B cell (primary cell): ENCODE results near the gene APOE. TPM values are rescaled to one million over a fixed set of nuclear protein-coding genes. Genes with fewer than 3 reads are reported as not detected.
A peak's percentile ranks its signal among the peaks of the same experiment; 100 is the strongest.

Experiments used
- ATAC-seq: fragments of 200-7000 bp; cut with Tn5 transposase; one replicate; pipeline ENCODE4 v1.10.0; 2021; ENCODE audit warnings: low read depth, mild to moderate bottlenecking, moderate number of reproducible peaks, moderate library complexity
- CTCF ChIA-PET: fragments of 350-600 bp; sonication (Branson Sonifier 250); formaldehyde crosslinking; loops from one replicate; lab custom pipeline; 2021; ENCODE audit warnings: antibody characterized with exemption, inconsistent platforms; lab: Charles Lee
- POLR2A ChIA-PET: fragments of 350-600 bp; sonication (Branson Sonifier 250); formaldehyde crosslinking; loops from one replicate; lab custom pipeline; 2021; ENCODE audit warnings: antibody characterized with exemption; lab: Charles Lee
- DNase-seq: peaks from one replicate; pipeline ENCODE4 v3.0.0; 2013
- H2AFZ ChIP-seq: 2 replicates; pipeline ENCODE4 v1.6.1; 2012; ENCODE audit warnings: mild to moderate bottlenecking, low read depth, low read length; ENCODE audit not compliant: insufficient read depth, poor library complexity, severe bottlenecking
- H3K27ac ChIP-seq, 2 donors: 1 replicate in 1 of 2; 2 replicates in 1 of 2; pipeline ENCODE4 v1.5.1; 2012 to 2013; ENCODE audit warnings: low read length in 2 of 2, mild to moderate bottlenecking in 2 of 2, moderate library complexity in 1 of 2
- H3K27me3 ChIP-seq, 4 experiments: fragments of 200-600 bp in 1 of 4; sonication (generic) in 1 of 4; replicated peaks in 1 of 4; 1 replicate in 2 of 4; 2 replicates in 2 of 4; pipeline versions ENCODE4 v1.6.1 to v1.7.0; 2013 to 2016; ENCODE audit warnings: low read length in 3 of 4, mild to moderate bottlenecking in 2 of 4, mixed read lengths in 1 of 4, moderate library complexity in 1 of 4; ENCODE audit not compliant: insufficient read depth in 4 of 4, control insufficient read depth in 3 of 4; ENCODE audit errors: control extremely low read depth in 1 of 4
- H3K36me3 ChIP-seq, 2 experiments: replicated peaks in 1 of 2; 1 replicate in 1 of 2; 2 replicates in 1 of 2; pipeline versions ENCODE4 v1.6.1 to v1.7.1; 2013; ENCODE audit warnings: low read length in 1 of 2; ENCODE audit not compliant: insufficient read depth in 2 of 2, control insufficient read depth in 1 of 2; ENCODE audit errors: control extremely low read depth in 1 of 2, extremely low read depth in 1 of 2
- H3K4me1 ChIP-seq, 2 donors: fragments of 200-600 bp in 1 of 2; sonication (generic) in 1 of 2; 1 replicate in 1 of 2; 2 replicates in 1 of 2; pipeline versions ENCODE4 v1.5.1 to v1.6.1; 2013 to 2017; ENCODE audit warnings: low read length in 2 of 2; ENCODE audit not compliant: control insufficient read depth in 2 of 2, insufficient read depth in 2 of 2
- H3K4me2 ChIP-seq: replicated peaks from 2 replicates; pipeline ENCODE3; 2012; ENCODE audit warnings: mild to moderate bottlenecking, low read depth, low read length; ENCODE audit not compliant: poor library complexity, severe bottlenecking
- H3K4me3 ChIP-seq, 5 experiments: fragments of 200-600 bp in 1 of 5; sonication (generic) in 1 of 5; 1 replicate in 3 of 5; 2 replicates in 2 of 5; pipeline versions ENCODE4 v1.5.1 to v1.7.0; 2011 to 2016; ENCODE audit warnings: low read length in 4 of 5, mild to moderate bottlenecking in 4 of 5, low read depth in 2 of 5, control low read depth in 1 of 5, moderate library complexity in 1 of 5; ENCODE audit not compliant: insufficient read depth in 1 of 5; ENCODE audit errors: control extremely low read depth in 1 of 5, extremely low read depth in 1 of 5
- H3K79me2 ChIP-seq: fragments of 200-600 bp; sonication (generic); one replicate; pipeline ENCODE4 v1.6.0; 2016; ENCODE audit warnings: low read length; ENCODE audit not compliant: control insufficient read depth, insufficient read depth
- H3K9ac ChIP-seq: fragments of 200-600 bp; sonication (generic); 2 replicates; pipeline ENCODE4 v1.6.1; 2017; ENCODE audit warnings: mild to moderate bottlenecking, low read length, moderate library complexity
- H3K9me3 ChIP-seq, 3 donors: one replicate each; pipeline versions ENCODE4 v1.6.1 to v1.7.1; 2013; ENCODE audit warnings: low read length in 2 of 3; ENCODE audit not compliant: control insufficient read depth in 2 of 3, insufficient read depth in 1 of 3; ENCODE audit errors: control extremely low read depth in 1 of 3
- H4K20me1 ChIP-seq: 2 replicates; pipeline ENCODE4 v1.6.0; 2012; ENCODE audit warnings: mild to moderate bottlenecking, low read length; ENCODE audit not compliant: insufficient read depth, control insufficient read depth, poor library complexity, severe bottlenecking
- H3K27ac Mint-ChIP-seq: one replicate; pipeline ENCODE4 v1.8.0; 2021; ENCODE audit warnings: mixed read lengths
- H3K27me3 Mint-ChIP-seq: one replicate; pipeline ENCODE4 v1.8.0; 2021; ENCODE audit warnings: mixed read lengths
- H3K4me1 Mint-ChIP-seq: one replicate; pipeline ENCODE4 v1.8.0; 2021; ENCODE audit warnings: mixed read lengths
- H3K4me3 Mint-ChIP-seq: one replicate; pipeline ENCODE4 v1.8.0; 2021; ENCODE audit warnings: mixed read lengths
- H3K9me3 Mint-ChIP-seq: one replicate; pipeline ENCODE4 v1.8.0; 2022; ENCODE audit warnings: mixed read lengths; ENCODE audit not compliant: insufficient read depth
- EZH2 ChIP-seq: IDR thresholded peaks from 2 replicates; pipeline ENCODE4 v1.6.1; 2012; ENCODE audit warnings: borderline replicate concordance, low read depth, mild to moderate bottlenecking, moderate library complexity, low read length; ENCODE audit not compliant: insufficient read depth, poor library complexity, severe bottlenecking
- WGBS: methylation state at CpG from one replicate; pipeline ENCODE4 v1.1.5; 2013; ENCODE audit warnings: missing lambda C conversion rate; ENCODE audit not compliant: insufficient coverage; 5-methylcytosine and 5-hydroxymethylcytosine counted together
- intact Hi-C: fragments of 100-400 bp; cut with micrococcal nuclease; formaldehyde crosslinking; loops from one replicate; pipeline ENCODE4 v1.10.0; 2022
- polyA plus RNA-seq: library from polyadenylated mRNA; depleted of rRNA; stranded (reverse); fragments of >200 nt; gene quantifications from 2 replicates; pipeline ENCODE4 v1.2.3, GENCODE V29; 2012
- total RNA-seq, 2 donors: library from RNA; stranded (reverse); fragments of 120-200 nt in 1 of 2; gene quantifications; 1 replicate in 1 of 2; 2 replicates in 1 of 2; pipeline versions ENCODE4 v1.2.3 to v1.2.4, GENCODE V29; 2013 to 2022
- TF ChIP-seq, protein P1 (sequence below): fragments of 200-600 bp; IDR thresholded peaks from one replicate; pipeline ENCODE4 v1.8.0; 2022; ENCODE audit warnings: antibody characterized with exemption, mild to moderate bottlenecking

Gene APOE
- total and polyA plus RNA-seq, 2 donors (not counting 1 experiment from before 2014, with no cell fraction given), result 0.74 to 2.8 TPM

DNA sequence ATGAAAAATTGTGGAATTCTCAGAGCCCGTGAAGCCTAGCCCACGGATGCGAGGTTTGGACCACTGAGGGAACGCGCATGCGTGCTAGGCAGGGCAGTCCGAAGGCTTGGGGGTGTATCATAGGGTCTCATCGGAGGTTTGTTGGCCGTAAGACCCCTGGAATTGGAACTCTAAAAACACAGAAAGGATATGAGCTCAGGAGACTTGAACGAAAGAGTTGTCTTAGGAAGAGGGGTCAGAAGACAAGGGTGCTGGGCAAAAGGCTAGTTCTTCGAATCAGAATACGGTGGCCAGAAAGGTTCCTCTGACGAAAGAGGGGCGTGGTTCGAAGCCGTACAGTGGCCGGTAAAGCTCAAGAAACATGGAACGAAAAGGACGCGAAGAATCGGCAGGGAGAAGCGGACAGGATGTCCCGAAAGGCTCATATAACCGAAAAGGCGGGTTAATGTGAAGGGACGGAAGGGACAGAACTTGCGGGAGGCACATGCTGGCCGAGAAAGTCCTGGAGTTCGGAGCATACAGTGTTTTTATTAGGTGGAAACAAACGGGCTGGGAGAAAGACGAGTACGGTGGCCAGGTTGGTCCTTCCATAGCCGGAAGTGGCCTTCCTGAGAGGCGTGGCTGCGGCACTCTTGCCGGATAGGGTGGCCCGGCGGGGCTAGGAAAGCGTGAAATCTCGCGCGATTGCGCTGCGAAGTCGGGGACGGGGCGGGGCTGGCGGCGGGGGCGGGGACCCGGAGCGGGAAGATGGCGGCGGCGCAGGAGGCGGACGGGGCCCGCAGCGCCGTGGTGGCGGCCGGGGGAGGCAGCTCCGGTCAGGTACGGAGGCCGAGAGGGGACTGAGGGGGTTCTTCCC lies 49.3 kb downstream of the APOE start, which contains the start of gene CLPTM1:
TSS of gene CLPTM1 (plus strand) at position 732 of the 856 bp plus-strand sequence. CDS start at position 748, 16 bp downstream.
- POLR2A ChIA-PET, result interaction anchor here (0.5 to 1.5 kb wide), 9 partner anchors 39 to 532 kb away, joined by 3 to 10 read pairs (median 4); partner anchors contain the start of genes BLOC1S3, RELB, TOMM40 and TRAPPC6A
- Mint-ChIP-seq H3K4me1 (peaks cover 57% of the 10 kb centered on the region), H3K27ac (peak within 1 kb of the TSS; percentile 94), H3K27me3 (no peaks in the 10 kb centered on the region), H3K9me3 (no peaks in the 10 kb centered on the region), H3K4me3 (peak within 1 kb of the TSS; percentile 99)
- Histone ChIP-seq H3K9me3 (no peaks in the 10 kb centered on the region), H3K4me2 (peak within 1 kb of the TSS; percentile 99), H3K36me3 (peaks cover 0 to 8% of the 10 kb centered on the region in 2 experiments), H3K4me3 (peak within 1 kb of the TSS; percentile 96 to 100 (median 98)), H3K9ac (peak within 1 kb of the TSS; percentile 99), H4K20me1 (peaks cover 35% of the 10 kb centered on the region), H3K27ac (peak within 1 kb of the TSS; percentile 90 to 93), H3K4me1 (peaks cover 46 to 56% of the 10 kb centered on the region in 2 donors), H3K79me2 (peaks cover 92% of the 10 kb centered on the region), H3K27me3 (no peaks in the 10 kb centered on the region), H2AFZ (peak within 1 kb of the TSS; percentile 94)
- TF ChIP-seq EZH2, result no peak
- TF ChIP-seq, protein P1, sequence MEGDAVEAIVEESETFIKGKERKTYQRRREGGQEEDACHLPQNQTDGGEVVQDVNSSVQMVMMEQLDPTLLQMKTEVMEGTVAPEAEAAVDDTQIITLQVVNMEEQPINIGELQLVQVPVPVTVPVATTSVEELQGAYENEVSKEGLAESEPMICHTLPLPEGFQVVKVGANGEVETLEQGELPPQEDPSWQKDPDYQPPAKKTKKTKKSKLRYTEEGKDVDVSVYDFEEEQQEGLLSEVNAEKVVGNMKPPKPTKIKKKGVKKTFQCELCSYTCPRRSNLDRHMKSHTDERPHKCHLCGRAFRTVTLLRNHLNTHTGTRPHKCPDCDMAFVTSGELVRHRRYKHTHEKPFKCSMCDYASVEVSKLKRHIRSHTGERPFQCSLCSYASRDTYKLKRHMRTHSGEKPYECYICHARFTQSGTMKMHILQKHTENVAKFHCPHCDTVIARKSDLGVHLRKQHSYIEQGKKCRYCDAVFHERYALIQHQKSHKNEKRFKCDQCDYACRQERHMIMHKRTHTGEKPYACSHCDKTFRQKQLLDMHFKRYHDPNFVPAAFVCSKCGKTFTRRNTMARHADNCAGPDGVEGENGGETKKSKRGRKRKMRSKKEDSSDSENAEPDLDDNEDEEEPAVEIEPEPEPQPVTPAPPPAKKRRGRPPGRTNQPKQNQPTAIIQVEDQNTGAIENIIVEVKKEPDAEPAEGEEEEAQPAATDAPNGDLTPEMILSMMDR, result no peak
- CTCF ChIA-PET, result interaction anchor here (0.7 to 2.1 kb wide), 13 partner anchors 9 to 953 kb away, joined by 3 to 7 read pairs (median 3); partner anchors contain the start of gene APOC2
- peak; percentile 98 for DNase-seq
- intact Hi-C loops, result loop anchor here (1.0 to 5.0 kb wide), 7 partner anchors 40 to 223 kb away; partner anchors contain the start of genes BLOC1S3, CLASRP and TRAPPC6A
- peak; percentile 88 for ATAC-seq
- under 1% methylated on average over 65 of the region's 65 CpGs for WGBS
